DND-41 (cell line): Measurements from ENCODE around the gene NAV1.

Source experiments
- ATAC-seq: fragments of 200-7000 bp; cut with Tn5 transposase; 3 replicates; pipeline ENCODE4 v1.9.1; 2021; ENCODE audit warnings: low read depth; ENCODE audit not compliant: insufficient read depth
- DNase-seq: peaks from one replicate; pipeline ENCODE4 v3.0.0-alpha.2; 2020
- H2AFZ ChIP-seq: 2 replicates; pipeline ENCODE4 v1.6.0; 2012; ENCODE audit warnings: low read depth, low read length
- H3K27ac ChIP-seq: 2 replicates; pipeline ENCODE4 v1.5.1; 2012; ENCODE audit warnings: low read length, inconsistent platforms
- H3K27me3 ChIP-seq: fragments of 200-600 bp; sonication (generic); 2 replicates; pipeline ENCODE4 v1.6.0; 2012; ENCODE audit warnings: low read length, mild to moderate bottlenecking, inconsistent platforms; ENCODE audit not compliant: insufficient read depth, poor library complexity
- H3K36me3 ChIP-seq: 2 replicates; pipeline ENCODE4 v1.5.1; 2012; ENCODE audit warnings: low read length, inconsistent platforms; ENCODE audit not compliant: insufficient read depth
- H3K4me1 ChIP-seq: 2 replicates; pipeline ENCODE4 v1.5.1; 2012; ENCODE audit warnings: mild to moderate bottlenecking, low read length; ENCODE audit not compliant: insufficient read depth
- H3K4me2 ChIP-seq: 2 replicates; pipeline ENCODE4 v1.6.0; 2012; ENCODE audit warnings: mild to moderate bottlenecking, moderate library complexity, low read length, inconsistent platforms; ENCODE audit not compliant: insufficient read depth
- H3K4me3 ChIP-seq, 2 experiments: fragments of 200-600 bp in 1 of 2; shearing (Covaris generic) in 1 of 2; 2 replicates each; pipeline ENCODE4 v1.5.1; 2012 to 2016; ENCODE audit warnings: inconsistent platforms in 2 of 2, low read length in 2 of 2, mild to moderate bottlenecking in 2 of 2, low read depth in 1 of 2, moderate library complexity in 1 of 2
- H3K79me2 ChIP-seq: 2 replicates; pipeline ENCODE4 v1.6.0; 2012; ENCODE audit warnings: low read length, inconsistent platforms; ENCODE audit not compliant: insufficient read depth
- H3K9ac ChIP-seq: 2 replicates; pipeline ENCODE4 v1.6.0; 2012; ENCODE audit warnings: low read depth, mild to moderate bottlenecking, inconsistent platforms, low read length, moderate library complexity
- H3K9me3 ChIP-seq: 2 replicates; pipeline ENCODE4 v1.5.1; 2012; ENCODE audit warnings: low read length, moderate library complexity, mild to moderate bottlenecking, inconsistent platforms; ENCODE audit not compliant: insufficient read depth, severe bottlenecking
- H4K20me1 ChIP-seq: 2 replicates; pipeline ENCODE4 v1.6.0; 2012; ENCODE audit warnings: low read length; ENCODE audit not compliant: insufficient read depth
- EZH2 ChIP-seq: IDR thresholded peaks from 3 replicates; pipeline ENCODE4 v1.6.1; 2012; ENCODE audit warnings: borderline replicate concordance, low read depth, mild to moderate bottlenecking, moderate library complexity, low read length, inconsistent platforms; ENCODE audit not compliant: severe bottlenecking
- TF ChIP-seq, protein P1 (sequence below): IDR thresholded peaks from 2 replicates; pipeline ENCODE4 v1.5.1; 2012; ENCODE audit warnings: borderline replicate concordance, low read length, moderate library complexity, mild to moderate bottlenecking; ENCODE audit not compliant: poor library complexity, severe bottlenecking; ENCODE audit errors: extremely low read depth

NAV1 gene

DNA sequence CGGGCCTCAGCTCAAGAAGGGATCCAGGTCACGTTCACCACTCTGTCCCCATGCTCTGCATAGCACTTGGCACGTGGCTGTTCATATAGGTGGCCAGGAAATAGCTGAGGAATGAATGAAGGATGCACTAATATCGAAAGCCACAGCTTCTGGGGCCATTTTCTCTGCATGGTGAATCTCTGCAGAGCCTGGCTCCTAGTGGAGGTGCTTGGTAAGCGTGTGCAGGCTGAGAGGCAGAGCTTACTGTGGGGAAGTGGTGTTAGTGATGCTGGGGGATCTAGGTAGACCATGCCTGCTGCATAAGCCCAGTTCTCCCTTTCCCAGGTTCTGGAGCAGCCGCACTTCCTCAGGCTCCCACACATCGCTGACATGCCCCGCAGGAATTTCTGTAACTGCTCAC, 40.3 kb upstream of the NAV1 start:
- peaks cover 31% of the 10 kb centered on the region for H3K36me3 ChIP-seq
- no peaks in the 10 kb centered on the region for H3K4me1 ChIP-seq
- DNase-seq (no peak), ATAC-seq (no peak)
- H3K4me3 ChIP-seq, result no peak overlapping the region
- H2AFZ ChIP-seq, result no peak overlapping the region
- no peak for TF ChIP-seq EZH2
- TF ChIP-seq, protein P1, sequence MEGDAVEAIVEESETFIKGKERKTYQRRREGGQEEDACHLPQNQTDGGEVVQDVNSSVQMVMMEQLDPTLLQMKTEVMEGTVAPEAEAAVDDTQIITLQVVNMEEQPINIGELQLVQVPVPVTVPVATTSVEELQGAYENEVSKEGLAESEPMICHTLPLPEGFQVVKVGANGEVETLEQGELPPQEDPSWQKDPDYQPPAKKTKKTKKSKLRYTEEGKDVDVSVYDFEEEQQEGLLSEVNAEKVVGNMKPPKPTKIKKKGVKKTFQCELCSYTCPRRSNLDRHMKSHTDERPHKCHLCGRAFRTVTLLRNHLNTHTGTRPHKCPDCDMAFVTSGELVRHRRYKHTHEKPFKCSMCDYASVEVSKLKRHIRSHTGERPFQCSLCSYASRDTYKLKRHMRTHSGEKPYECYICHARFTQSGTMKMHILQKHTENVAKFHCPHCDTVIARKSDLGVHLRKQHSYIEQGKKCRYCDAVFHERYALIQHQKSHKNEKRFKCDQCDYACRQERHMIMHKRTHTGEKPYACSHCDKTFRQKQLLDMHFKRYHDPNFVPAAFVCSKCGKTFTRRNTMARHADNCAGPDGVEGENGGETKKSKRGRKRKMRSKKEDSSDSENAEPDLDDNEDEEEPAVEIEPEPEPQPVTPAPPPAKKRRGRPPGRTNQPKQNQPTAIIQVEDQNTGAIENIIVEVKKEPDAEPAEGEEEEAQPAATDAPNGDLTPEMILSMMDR, result no peak
- no peak overlapping the region for H3K27ac ChIP-seq
- no peaks in the 10 kb centered on the region for H3K9me3 ChIP-seq
- H4K20me1 ChIP-seq, result peaks cover 36% of the 10 kb centered on the region
- peaks cover 44% of the 10 kb centered on the region for H3K79me2 ChIP-seq
- no peak overlapping the region for H3K9ac ChIP-seq
- no peak overlapping the region for H3K4me2 ChIP-seq
- H3K27me3 ChIP-seq, result no peaks in the 10 kb centered on the region

DNA sequence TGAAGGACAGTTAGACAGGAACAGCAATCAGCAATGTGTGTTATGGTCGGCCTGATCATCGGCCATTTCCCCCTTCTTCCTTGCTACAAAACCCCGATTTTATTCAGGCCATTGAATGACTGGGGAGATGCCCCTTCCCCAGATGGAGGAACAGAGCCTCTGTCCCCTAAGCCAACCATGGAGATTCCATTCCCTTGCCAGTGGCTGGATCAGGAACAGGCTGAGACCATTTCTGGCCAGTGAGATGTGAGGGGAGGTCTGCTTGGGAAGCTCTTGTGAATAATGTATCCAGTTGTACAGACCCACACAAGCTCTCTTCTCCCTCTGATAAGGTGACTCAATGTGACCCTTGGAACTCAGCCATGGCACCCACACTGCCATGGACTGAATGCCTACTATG, 39.7 kb upstream of the NAV1 start:
- no peak overlapping the region for H3K4me2 ChIP-seq
- no peaks in the 10 kb centered on the region for H3K27me3 ChIP-seq
- 0 out of 2 replicates have a peak, but pooled peaks cover 3% of the 10 kb centered on the region for H3K4me1 ChIP-seq
- no peak overlapping the region for H3K4me3 ChIP-seq
- TF ChIP-seq, protein P1, result no peak
- TF ChIP-seq EZH2, result no peak
- no peaks in the 10 kb centered on the region for H3K9me3 ChIP-seq
- peaks cover 49% of the 10 kb centered on the region for H3K79me2 ChIP-seq
- H3K27ac ChIP-seq, result no peak overlapping the region
- ATAC-seq, result no peak
- no peak overlapping the region for H3K9ac ChIP-seq
- peaks cover 36% of the 10 kb centered on the region for H4K20me1 ChIP-seq
- H3K36me3 ChIP-seq, result peaks cover 29% of the 10 kb centered on the region
- DNase-seq, result no peak
- H2AFZ ChIP-seq, result no peak overlapping the region

DNA sequence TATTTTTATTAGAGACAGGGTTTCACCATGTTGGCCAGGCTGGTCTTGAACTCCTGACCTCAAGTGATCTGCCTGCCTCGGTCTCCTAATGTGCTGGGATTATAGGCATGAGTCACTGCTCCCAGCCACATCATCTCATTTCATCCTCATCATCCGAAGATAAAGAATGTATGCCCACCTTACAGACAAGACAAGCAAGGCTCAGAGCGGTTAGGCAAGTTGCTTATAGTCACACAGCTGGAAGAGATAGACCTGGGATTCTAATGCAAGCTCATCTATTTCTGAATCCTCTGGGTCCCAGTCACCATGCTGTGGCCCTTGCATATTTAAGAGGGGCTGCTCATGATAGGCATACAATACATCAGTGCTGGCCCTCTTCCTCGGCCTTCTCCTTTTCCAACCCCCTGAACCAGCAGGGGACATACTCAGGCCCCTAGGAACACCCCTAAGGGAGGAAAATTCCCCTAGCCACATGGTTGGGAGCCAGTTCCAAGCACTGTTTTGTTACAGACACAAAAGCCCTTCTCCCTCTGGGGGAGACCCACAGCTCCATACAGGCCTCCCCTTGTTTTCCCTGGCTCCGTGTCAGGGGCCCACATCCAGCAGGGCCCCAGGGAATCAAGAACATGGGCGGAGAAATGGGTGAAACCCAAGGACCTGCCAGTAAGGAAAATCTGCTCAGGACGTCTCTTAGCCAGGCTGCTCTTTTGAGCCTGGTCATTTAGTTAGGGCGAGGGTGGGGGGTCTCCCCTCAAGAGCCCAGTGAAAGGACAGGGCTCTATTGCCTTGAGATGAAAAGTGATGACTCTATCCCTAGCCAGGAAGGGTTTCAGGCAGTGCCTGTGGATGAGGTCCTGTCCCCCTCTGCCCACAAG, 38.9 kb upstream of the NAV1 start:
- Histone ChIP-seq H3K27ac (no peak overlapping the region), H3K27me3 (no peaks in the 10 kb centered on the region), H3K9me3 (no peaks in the 10 kb centered on the region), H3K4me1 (peaks cover 8% of the 10 kb centered on the region), H2AFZ (no peak overlapping the region), H3K36me3 (peaks cover 23% of the 10 kb centered on the region), H4K20me1 (peaks cover 36% of the 10 kb centered on the region), H3K4me2 (no peak overlapping the region), H3K4me3 (no peak overlapping the region), H3K9ac (no peak overlapping the region), H3K79me2 (peaks cover 53% of the 10 kb centered on the region)
- DNase-seq (no peak), ATAC-seq (no peak)
- TF ChIP-seq, protein P1, result no peak
- TF ChIP-seq EZH2, result no peak
